Nephron (organoid): ENCODE results near the gene TRAK1.

ENCODE experiments used
- H3K27ac Mint-ChIP-seq, 3 experiments: 2 replicates each; pipeline ENCODE4 v1.8.0; 2020; ENCODE audit warnings: mixed read lengths in 3 of 3, mild to moderate bottlenecking in 2 of 3, moderate library complexity in 1 of 3
- H3K27me3 Mint-ChIP-seq: 2 replicates; pipeline ENCODE4 v1.8.0; 2021; ENCODE audit warnings: low read depth, mild to moderate bottlenecking, moderate library complexity, mixed read lengths
- H3K36me3 Mint-ChIP-seq: 2 replicates; pipeline ENCODE4 v1.8.0; 2020; ENCODE audit warnings: low read depth, mixed read lengths
- H3K4me1 Mint-ChIP-seq: 2 replicates; pipeline ENCODE4 v1.8.0; 2020; ENCODE audit warnings: mixed read lengths
- H3K4me3 Mint-ChIP-seq, 3 experiments: 2 replicates each; pipeline ENCODE4 v1.8.0; 2020; ENCODE audit warnings: mild to moderate bottlenecking in 3 of 3, mixed read lengths in 3 of 3, moderate library complexity in 2 of 3
- H3K9me3 Mint-ChIP-seq: 2 replicates; pipeline ENCODE4 v1.8.0; 2020; ENCODE audit warnings: mixed read lengths
- CTCF ChIP-seq, 3 experiments: fragments of 200-600 bp; sonication (generic); IDR thresholded peaks; one replicate each; pipeline ENCODE4 v1.5.0; 2021; ENCODE audit warnings: antibody characterized with exemption in 3 of 3; ENCODE audit not compliant: unreplicated experiment in 3 of 3

Gene TRAK1

GRCh38 chr3:42271786-42272185 is 180.6 kb downstream of the TRAK1 start:
- no peak for TF ChIP-seq CTCF (IDR thresholded peaks at IDR 0.05; ENCODE audit: unreplicated experiment in 3 of 3)
- Mint-ChIP-seq H3K4me1 (no peaks in the 10 kb centered on the region), H3K4me3 (no peak overlapping the region), H3K27me3 (peaks cover 38% of the 10 kb centered on the region), H3K9me3 (peaks cover 2% of the 10 kb centered on the region), H3K27ac (no peak overlapping the region), H3K36me3 (no peaks in the 10 kb centered on the region)

- no peak for TF ChIP-seq CTCF (IDR thresholded peaks at IDR 0.05; ENCODE audit: unreplicated experiment in 3 of 3)
- H3K27me3 Mint-ChIP-seq: peaks cover 31% of the 10 kb centered on the region
- H3K4me1 Mint-ChIP-seq: no peaks in the 10 kb centered on the region
- H3K4me3 Mint-ChIP-seq: no peak overlapping the region
- no peak overlapping the region for H3K27ac Mint-ChIP-seq
- no peaks in the 10 kb centered on the region for H3K36me3 Mint-ChIP-seq
- H3K9me3 Mint-ChIP-seq: peaks cover 7% of the 10 kb centered on the region
These were observed 182.2 kb downstream of the TRAK1 start for GRCh38 chr3:42273361-42273760.

- H3K9me3 Mint-ChIP-seq: peaks cover 11% of the 10 kb centered on the region
- H3K27me3 Mint-ChIP-seq: peaks cover 23% of the 10 kb centered on the region
- no peaks in the 10 kb centered on the region for H3K4me1 Mint-ChIP-seq
- H3K27ac Mint-ChIP-seq: no peak overlapping the region
- H3K4me3 Mint-ChIP-seq: no peak overlapping the region
- TF ChIP-seq CTCF (IDR thresholded peaks at IDR 0.05; ENCODE audit: unreplicated experiment in 3 of 3): no peak
- no peaks in the 10 kb centered on the region for H3K36me3 Mint-ChIP-seq
These were observed 183.1 kb downstream of the TRAK1 start for GRCh38 chr3:42274266-42274665.

- Mint-ChIP-seq H3K4me3 (no peak overlapping the region), H3K9me3 (peaks cover 20% of the 10 kb centered on the region), H3K27me3 (peaks cover 22% of the 10 kb centered on the region), H3K36me3 (no peaks in the 10 kb centered on the region), H3K4me1 (no peaks in the 10 kb centered on the region), H3K27ac (no peak overlapping the region)
- TF ChIP-seq CTCF (IDR thresholded peaks at IDR 0.05; ENCODE audit: unreplicated experiment in 3 of 3): no peak
These were observed 184.1 kb downstream of the TRAK1 start for GRCh38 chr3:42275217-42275616.
